Tibial nerve (tissue), 4 donors: ENCODE measurements around the gene PDK1. TPM values are rescaled to one million over a fixed set of nuclear protein-coding genes. Genes with fewer than 3 reads are reported as not detected.

Experiments used
- DNase-seq, 2 donors: peaks; one replicate each; pipeline ENCODE4 v3.0.0-alpha.2; 2019; ENCODE audit warnings: low spot score in 2 of 2
- H3K27ac ChIP-seq, 4 donors: fragments of 200-600 bp; sonication (generic) in 3 of 4; one replicate each; pipeline ENCODE4 v1.5.1; 2017 to 2019; ENCODE audit warnings: mild to moderate bottlenecking in 1 of 4
- H3K27me3 ChIP-seq, 2 donors: fragments of 200-600 bp; sonication (generic) in 1 of 2; one replicate each; pipeline versions ENCODE4 v1.5.1 to v1.6.0; 2017 to 2019
- H3K36me3 ChIP-seq, 3 donors: fragments of 200-600 bp; sonication (generic); one replicate each; pipeline ENCODE4 v1.5.1; 2018 to 2019
- H3K4me1 ChIP-seq, 4 donors: fragments of 200-600 bp; sonication (generic) in 3 of 4; one replicate each; pipeline ENCODE4 v1.5.1; 2017 to 2019
- H3K4me3 ChIP-seq, 4 donors: fragments of 200-600 bp; sonication (generic) in 3 of 4; one replicate each; pipeline ENCODE4 v1.5.1; 2017 to 2019; ENCODE audit warnings: mild to moderate bottlenecking in 1 of 4, moderate library complexity in 1 of 4
- H3K9me3 ChIP-seq, 4 donors: fragments of 200-600 bp; sonication (generic) in 3 of 4; one replicate each; pipeline ENCODE4 v1.5.1; 2017 to 2019
- EP300 ChIP-seq, 2 donors: sonication (generic); formaldehyde crosslinking; IDR thresholded peaks; one replicate each; pipeline ENCODE4 v1.6.1; 2017; ENCODE audit warnings: antibody characterized with exemption in 2 of 2, mild to moderate bottlenecking in 1 of 2
- POLR2A ChIP-seq, 2 donors: fragments of 450-650 bp; IDR thresholded peaks; one replicate each; pipeline ENCODE4 v1.6.1; 2017; ENCODE audit warnings: antibody characterized with exemption in 2 of 2, mild to moderate bottlenecking in 2 of 2, moderate library complexity in 2 of 2
- WGBS, 2 donors: methylation state at CpG; one replicate each; pipeline ENCODE4 v1.1.5; 2018; 5-methylcytosine and 5-hydroxymethylcytosine counted together
- total RNA-seq, 4 donors: library from RNA; depleted of rRNA; stranded (reverse); fragments of >200 nt; gene quantifications; one replicate each; pipeline ENCODE4 v1.1.0, GENCODE V29; 2016
- TF ChIP-seq, protein P1 (sequence below), 5 experiments: fragments of 200-600 bp in 3 of 5; fragments of 450-650 bp in 2 of 5; sonication (generic) in 3 of 5; IDR thresholded peaks; one replicate each; pipeline ENCODE4 v1.5.1; 2016 to 2019; ENCODE audit warnings: antibody characterized with exemption in 5 of 5, mild to moderate bottlenecking in 3 of 5, moderate library complexity in 2 of 5

PDK1 gene
- total RNA-seq, 4 donors from 2014 or later: 10.4 to 25.6 (median 16.2) TPM

- H3K27ac ChIP-seq: no peak overlapping the region
- no peaks in the 10 kb centered on the region for H3K36me3 ChIP-seq
- no peak for DNase-seq
- H3K4me1 ChIP-seq: peaks cover 0 to 10% (median 5%) of the 10 kb centered on the region in 4 donors
- no peaks in the 10 kb centered on the region for H3K9me3 ChIP-seq
- H3K4me3 ChIP-seq: no peak overlapping the region
- H3K27me3 ChIP-seq: no peaks in the 10 kb centered on the region
- TF ChIP-seq EP300 (IDR thresholded peaks at IDR 0.05) (no peak), POLR2A (IDR thresholded peaks at IDR 0.05) (no peak)
- TF ChIP-seq, protein P1, sequence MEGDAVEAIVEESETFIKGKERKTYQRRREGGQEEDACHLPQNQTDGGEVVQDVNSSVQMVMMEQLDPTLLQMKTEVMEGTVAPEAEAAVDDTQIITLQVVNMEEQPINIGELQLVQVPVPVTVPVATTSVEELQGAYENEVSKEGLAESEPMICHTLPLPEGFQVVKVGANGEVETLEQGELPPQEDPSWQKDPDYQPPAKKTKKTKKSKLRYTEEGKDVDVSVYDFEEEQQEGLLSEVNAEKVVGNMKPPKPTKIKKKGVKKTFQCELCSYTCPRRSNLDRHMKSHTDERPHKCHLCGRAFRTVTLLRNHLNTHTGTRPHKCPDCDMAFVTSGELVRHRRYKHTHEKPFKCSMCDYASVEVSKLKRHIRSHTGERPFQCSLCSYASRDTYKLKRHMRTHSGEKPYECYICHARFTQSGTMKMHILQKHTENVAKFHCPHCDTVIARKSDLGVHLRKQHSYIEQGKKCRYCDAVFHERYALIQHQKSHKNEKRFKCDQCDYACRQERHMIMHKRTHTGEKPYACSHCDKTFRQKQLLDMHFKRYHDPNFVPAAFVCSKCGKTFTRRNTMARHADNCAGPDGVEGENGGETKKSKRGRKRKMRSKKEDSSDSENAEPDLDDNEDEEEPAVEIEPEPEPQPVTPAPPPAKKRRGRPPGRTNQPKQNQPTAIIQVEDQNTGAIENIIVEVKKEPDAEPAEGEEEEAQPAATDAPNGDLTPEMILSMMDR (IDR thresholded peaks at IDR 0.05): no peak
Observed at GRCh38 chr2:172551271-172551670, 4.6 kb upstream of the PDK1 start.

DNA sequence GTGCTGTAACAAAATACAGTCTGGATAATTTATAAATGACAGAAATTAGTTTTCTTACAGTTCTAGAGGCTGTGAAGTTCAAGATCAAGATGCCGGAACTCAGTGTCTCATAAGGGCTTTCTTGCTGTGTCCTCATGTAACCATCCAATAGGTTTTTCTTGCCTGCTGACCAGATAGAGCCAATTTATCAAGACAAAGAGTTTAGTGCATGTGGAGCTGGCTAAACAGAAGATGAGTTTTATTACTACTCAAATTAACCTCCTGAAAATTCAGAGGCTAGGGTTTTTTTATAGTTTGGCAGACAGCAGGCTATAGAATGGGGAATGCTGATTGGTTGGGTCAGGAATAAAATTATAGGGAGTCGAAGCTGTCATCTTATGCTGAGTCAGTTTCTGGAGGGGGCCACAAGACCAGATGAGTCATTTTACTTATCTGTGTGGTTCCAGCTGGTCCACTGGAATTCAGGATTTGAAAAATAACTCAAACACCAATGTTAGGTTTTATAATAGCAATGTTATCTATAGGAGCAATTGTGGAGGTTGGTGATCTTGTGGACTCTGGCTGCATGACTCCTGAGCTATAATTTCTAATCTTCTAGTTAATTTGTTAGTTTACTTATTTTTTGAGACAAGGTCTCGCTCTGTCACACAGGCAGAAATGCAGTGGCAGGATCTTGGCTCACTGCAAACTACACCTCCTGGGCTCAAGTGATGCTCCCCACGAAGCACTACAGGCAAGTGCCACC, 3.2 kb upstream of the PDK1 start:
- Histone ChIP-seq H3K9me3 (no peaks in the 10 kb centered on the region), H3K27me3 (no peaks in the 10 kb centered on the region), H3K4me3 (no peak overlapping the region), H3K27ac (no peak overlapping the region), H3K36me3 (no peaks in the 10 kb centered on the region), H3K4me1 (peaks cover 0 to 22% (median 9%) of the 10 kb centered on the region in 4 donors)
- no peak for TF ChIP-seq EP300 (IDR thresholded peaks at IDR 0.05)
- no peak for TF ChIP-seq POLR2A (IDR thresholded peaks at IDR 0.05)
- TF ChIP-seq, protein P1 (IDR thresholded peaks at IDR 0.05): no peak
- WGBS, 2 donors: 83 to 94% methylated on average over 4 of the region's 4 CpGs
- DNase-seq: no peak

GRCh38 chr2:172554352-172555271, 1.3 kb upstream of the PDK1 start:
- TF ChIP-seq EP300 (IDR thresholded peaks at IDR 0.05): no peak
- TF ChIP-seq POLR2A (IDR thresholded peaks at IDR 0.05): no peak
- TF ChIP-seq, protein P1 (IDR thresholded peaks at IDR 0.05): no peak
- no peaks in the 10 kb centered on the region for H3K27me3 ChIP-seq
- no peaks in the 10 kb centered on the region for H3K36me3 ChIP-seq
- DNase-seq: no peak
- WGBS, 2 donors: 67% methylated on average over 18 of the region's 18 CpGs
- peaks cover 0 to 23% (median 9%) of the 10 kb centered on the region in 4 donors for H3K4me1 ChIP-seq
- H3K27ac ChIP-seq: peak overlapping the region in 3 of 4 donors; percentile 84 to 95 (median 91)
- no peaks in the 10 kb centered on the region for H3K9me3 ChIP-seq
- H3K4me3 ChIP-seq: peak overlapping the region; percentile 64 to 95 (median 84)

GRCh38 chr2:172555272-172555521, 693 bp upstream of the PDK1 start:
- Histone ChIP-seq H3K27ac (peak overlapping the region in 3 of 4 donors; percentile 84 to 95 (median 91)), H3K27me3 (no peaks in the 10 kb centered on the region), H3K9me3 (no peaks in the 10 kb centered on the region), H3K4me1 (peaks cover 0 to 23% (median 9%) of the 10 kb centered on the region in 4 donors), H3K4me3 (peak overlapping the region; percentile 64 to 95 (median 84)), H3K36me3 (peaks cover 0 to 5% (median 0%) of the 10 kb centered on the region in 3 donors)
- 16 to 21% methylated on average over 3 to 8 of the region's 8 CpGs for WGBS, 2 donors
- TF ChIP-seq EP300 (IDR thresholded peaks at IDR 0.05): no peak
- no peak for TF ChIP-seq POLR2A (IDR thresholded peaks at IDR 0.05)
- TF ChIP-seq, protein P1 (IDR thresholded peaks at IDR 0.05): no peak
- DNase-seq: no peak
